NT2/D1 (cell line): Measurements from ENCODE around the gene TNS3.

Source experiments
- YY1 ChIP-seq: IDR thresholded peaks from 2 replicates; pipeline ENCODE4 v1.6.1; 2011; ENCODE audit not compliant: insufficient read length, insufficient read depth
- ZNF274 ChIP-seq: IDR thresholded peaks from 2 replicates; pipeline ENCODE4 v1.6.1; 2011; ENCODE audit warnings: mild to moderate bottlenecking, low read depth, low read length

DNA sequence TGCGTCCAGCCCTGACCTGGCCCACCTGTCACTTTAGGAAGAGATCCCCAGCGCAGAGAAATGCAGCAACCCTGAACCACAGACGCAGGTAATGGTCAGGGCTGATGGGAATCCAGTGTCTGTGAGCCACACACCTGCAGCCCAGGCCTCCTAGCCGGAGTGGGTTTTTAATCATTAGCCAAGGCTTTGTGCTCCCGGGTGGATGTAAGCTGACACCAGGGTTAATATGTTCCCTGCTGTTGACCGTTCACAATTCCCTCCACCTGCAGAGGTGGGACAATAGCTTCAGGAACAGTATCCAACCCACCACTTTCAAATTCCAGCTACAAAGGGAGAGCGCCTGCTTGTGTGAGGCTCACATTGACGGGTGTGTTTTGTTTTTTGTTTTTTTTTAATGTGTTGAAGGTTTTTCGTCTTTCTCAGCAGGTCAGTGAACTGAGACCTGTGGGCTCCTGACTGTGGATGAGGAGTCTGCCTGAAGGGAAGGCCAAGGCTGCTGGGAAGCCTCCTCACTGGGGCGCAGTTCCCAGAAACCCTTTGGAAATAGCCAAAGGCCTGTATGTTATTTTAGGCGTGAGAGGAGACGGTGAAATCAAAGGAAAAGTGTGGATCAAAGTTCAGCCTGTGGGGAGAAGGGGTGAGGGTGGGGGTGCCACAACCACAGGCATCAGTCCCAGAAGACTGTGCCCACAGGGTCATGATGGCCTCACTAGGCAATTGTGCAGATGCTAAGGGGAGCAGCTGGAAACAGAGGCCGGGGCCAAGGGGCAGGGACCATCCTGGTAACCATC lies 111.1 kb downstream of the TNS3 start:
- no peak for TF ChIP-seq YY1
- no peak for TF ChIP-seq ZNF274
